ENCODE data around the gene KIR3DL2. TPM values are rescaled to one million over a fixed set of nuclear protein-coding genes. Genes with fewer than 3 reads are reported as not detected.
"Not testable (repeated sequence)": the region's sequence is repeated elsewhere in the genome, so short reads cannot be mapped to it uniquely, and the experiment has no call there.

Gene KIR3DL2
- total RNA-seq, 1 donor from 2014 or later: not detected

- H3K9me3 Mint-ChIP-seq: peaks cover 31% of the 10 kb centered on the region
- Histone ChIP-seq H3K4me1 (no peaks in the 10 kb centered on the region), H3K27ac (no peak overlapping the region), H3K4me3 (no peak overlapping the region), H3K27me3 (no peaks in the 10 kb centered on the region), H2AFZ (replicated peaks) (no peak overlapping the region), H3K9me3 (ENCODE audit: low read depth) (no peaks in the 10 kb centered on the region), H3K36me3 (no peaks in the 10 kb centered on the region), H4K20me1 (ENCODE audit: low read depth) (no peaks in the 10 kb centered on the region), H3F3A (ENCODE audit: low read depth) (no peaks in the 10 kb centered on the region), H3K9ac (no peak overlapping the region), H3K79me2 (ENCODE audit: low read depth) (no peaks in the 10 kb centered on the region), H3K4me2 (no peak overlapping the region)
- H3K36me3 Mint-ChIP-seq: no peaks in the 10 kb centered on the region
- DNase-seq (ENCODE audit: low spot score): no peak
- H3K27ac Mint-ChIP-seq: no peak overlapping the region
- H3K4me3 Mint-ChIP-seq: no peak overlapping the region
- no peaks in the 10 kb centered on the region for H3K4me1 Mint-ChIP-seq
- H3K27me3 Mint-ChIP-seq (ENCODE audit: insufficient read depth, low read depth): peaks cover 10% of the 10 kb centered on the region
- TF ChIP-seq EZH2phosphoT487 (IDR thresholded peaks at IDR 0.05): no peak
- no peak for TF ChIP-seq CTCF (IDR thresholded peaks at IDR 0.05)
These were observed 32.3 kb upstream of the KIR3DL2 start for GRCh38 chr19:54817670-54818536.

GRCh38 chr19:54824416-54824815 lies 25.8 kb upstream of the KIR3DL2 start:
- not testable (repeated sequence) for H3K27ac Mint-ChIP-seq; H3K4me1 ChIP-seq; H4K20me1 ChIP-seq (ENCODE audit: low read depth); H3K4me3 ChIP-seq; H3K27me3 ChIP-seq; H3K9me3 ChIP-seq (ENCODE audit: low read depth); H3K27ac ChIP-seq; H3F3A ChIP-seq (ENCODE audit: low read depth); H3K27me3 Mint-ChIP-seq (ENCODE audit: insufficient read depth, low read depth); H3K36me3 ChIP-seq; H3K4me1 Mint-ChIP-seq; DNase-seq (ENCODE audit: low spot score); H3K79me2 ChIP-seq (ENCODE audit: low read depth); H3K9ac ChIP-seq; H3K36me3 Mint-ChIP-seq; H3K4me2 ChIP-seq; H3K4me3 Mint-ChIP-seq; H2AFZ ChIP-seq (replicated peaks)
- H3K9me3 Mint-ChIP-seq: peaks cover 13% of the 10 kb centered on the region

GRCh38 chr19:54825326-54825725 lies 24.9 kb upstream of the KIR3DL2 start:
- H3K79me2 ChIP-seq (ENCODE audit: low read depth); H3K27ac ChIP-seq; H3K9ac ChIP-seq; H3K36me3 ChIP-seq; H3K4me1 Mint-ChIP-seq; H3K4me1 ChIP-seq; H3K9me3 ChIP-seq (ENCODE audit: low read depth); H3K27me3 Mint-ChIP-seq (ENCODE audit: insufficient read depth, low read depth); H3K4me2 ChIP-seq; H2AFZ ChIP-seq (replicated peaks); H3K27me3 ChIP-seq; H3K9me3 Mint-ChIP-seq; H4K20me1 ChIP-seq (ENCODE audit: low read depth); DNase-seq (ENCODE audit: low spot score); H3K27ac Mint-ChIP-seq; H3K4me3 Mint-ChIP-seq; H3F3A ChIP-seq (ENCODE audit: low read depth); H3K36me3 Mint-ChIP-seq; H3K4me3 ChIP-seq: not testable (repeated sequence)

- H3K27ac Mint-ChIP-seq; H4K20me1 ChIP-seq (ENCODE audit: low read depth); H3K36me3 ChIP-seq; H3K27me3 Mint-ChIP-seq (ENCODE audit: insufficient read depth, low read depth); H3K36me3 Mint-ChIP-seq; H3K4me1 ChIP-seq; H3F3A ChIP-seq (ENCODE audit: low read depth); H3K4me3 Mint-ChIP-seq; H3K9me3 ChIP-seq (ENCODE audit: low read depth); H2AFZ ChIP-seq (replicated peaks); H3K27ac ChIP-seq; H3K4me1 Mint-ChIP-seq; DNase-seq (ENCODE audit: low spot score); H3K4me2 ChIP-seq; H3K9ac ChIP-seq; H3K79me2 ChIP-seq (ENCODE audit: low read depth); H3K27me3 ChIP-seq; H3K4me3 ChIP-seq: not testable (repeated sequence)
- peaks cover 12% of the 10 kb centered on the region for H3K9me3 Mint-ChIP-seq
These were observed 22.2 kb upstream of the KIR3DL2 start for GRCh38 chr19:54828064-54828463.

- H3K27ac ChIP-seq; DNase-seq (ENCODE audit: low spot score); H4K20me1 ChIP-seq (ENCODE audit: low read depth); H3K4me3 Mint-ChIP-seq; H2AFZ ChIP-seq (replicated peaks); H3F3A ChIP-seq (ENCODE audit: low read depth); H3K4me1 Mint-ChIP-seq; H3K27ac Mint-ChIP-seq; H3K4me1 ChIP-seq; H3K27me3 Mint-ChIP-seq (ENCODE audit: insufficient read depth, low read depth); H3K4me2 ChIP-seq; H3K36me3 Mint-ChIP-seq; H3K9ac ChIP-seq; H3K27me3 ChIP-seq; H3K4me3 ChIP-seq; H3K36me3 ChIP-seq; H3K79me2 ChIP-seq (ENCODE audit: low read depth); H3K9me3 ChIP-seq (ENCODE audit: low read depth): not testable (repeated sequence)
- peaks cover 19% of the 10 kb centered on the region for H3K9me3 Mint-ChIP-seq
These were observed 17.7 kb upstream of the KIR3DL2 start, which contains the start of gene KIR2DS4 for GRCh38 chr19:54832496-54832895. Gene KIR2DS4, plus strand, starts transcription at chr19:54832676.

- not testable (repeated sequence) for H3K27ac ChIP-seq; H3K27me3 ChIP-seq; H3K4me1 ChIP-seq; H3K36me3 Mint-ChIP-seq; H3F3A ChIP-seq (ENCODE audit: low read depth); H3K36me3 ChIP-seq; H2AFZ ChIP-seq (replicated peaks); H4K20me1 ChIP-seq (ENCODE audit: low read depth); H3K4me2 ChIP-seq; H3K27ac Mint-ChIP-seq; DNase-seq (ENCODE audit: low spot score); H3K9me3 ChIP-seq (ENCODE audit: low read depth); H3K27me3 Mint-ChIP-seq (ENCODE audit: insufficient read depth, low read depth); H3K79me2 ChIP-seq (ENCODE audit: low read depth); H3K4me1 Mint-ChIP-seq; H3K9ac ChIP-seq; H3K4me3 ChIP-seq; H3K4me3 Mint-ChIP-seq
- peaks cover 19% of the 10 kb centered on the region for H3K9me3 Mint-ChIP-seq
These were observed 15.1 kb upstream of the KIR3DL2 start for GRCh38 chr19:54835126-54835525.

- H3K4me3 Mint-ChIP-seq; H3K27me3 ChIP-seq; H3K27ac ChIP-seq; H3K27me3 Mint-ChIP-seq (ENCODE audit: insufficient read depth, low read depth); H3K9me3 ChIP-seq (ENCODE audit: low read depth); H3K27ac Mint-ChIP-seq; H3K4me2 ChIP-seq; H4K20me1 ChIP-seq (ENCODE audit: low read depth); H3K36me3 ChIP-seq; H3K4me3 ChIP-seq; H3F3A ChIP-seq (ENCODE audit: low read depth); H3K9ac ChIP-seq; DNase-seq (ENCODE audit: low spot score); H3K4me1 ChIP-seq; H3K36me3 Mint-ChIP-seq; H3K4me1 Mint-ChIP-seq; H3K79me2 ChIP-seq (ENCODE audit: low read depth); H2AFZ ChIP-seq (replicated peaks): not testable (repeated sequence)
- peaks cover 17% of the 10 kb centered on the region for H3K9me3 Mint-ChIP-seq
These were observed 12.7 kb upstream of the KIR3DL2 start for GRCh38 chr19:54837522-54837921.

All from neural progenitor cell (in vitro differentiated cells).